Measurements from ENCODE around the gene PLPP4. TPM values are rescaled to one million over a fixed set of nuclear protein-coding genes. Genes with fewer than 3 reads are reported as not detected.

Gene PLPP4
- total and polyA plus RNA-seq, 10 of the 15 experiments (the other 5 are each of a cell fraction or from before 2014, with no cell fraction given): 0.08 to 3.1 (median 0.26) TPM; not detected in 3

GRCh38 chr10:120494313-120494710, 37.3 kb downstream of the PLPP4 start:
- in situ Hi-C loops (cut with MboI) (no loop called here), intact Hi-C loops (cut with micrococcal nuclease; ENCODE audit: unreplicated experiment) (no loop called here)
- WGBS (ENCODE audit: insufficient coverage, insufficient replicate concordance, low lambda C conversion rate, missing lambda C conversion rate): 21% methylated on average over 6 of the region's 6 CpGs
- SMC1A ChIA-PET (ENCODE audit: uncharacterized antibody, unreplicated experiment): interaction anchor here (1.3 kb wide), 1 partner anchor 12 kb away, joined by 4 read pairs; no protein-coding TSS in a partner anchor
- ATAC-seq (no peak), DNase-seq (ENCODE audit: low read depth, low spot score) (no peak), FAIRE-seq (no peak)
- Histone ChIP-seq H3K27ac (ENCODE audit: control insufficient read depth, insufficient read depth) (no peak overlapping the region), H3K27me3 (replicated peaks in 1 of 2; ENCODE audit: control insufficient read depth in 2 of 2, insufficient read depth in 2 of 2, low read length in 1 of 2) (no peaks in the 10 kb centered on the region), H3K79me2 (ENCODE audit: control insufficient read depth, insufficient read depth, low read length) (no peaks in the 10 kb centered on the region), H3K9ac (ENCODE audit: control insufficient read depth, insufficient read depth, low read length) (no peak overlapping the region), H3K9me3 (replicated peaks; ENCODE audit: control insufficient read depth, insufficient read depth, low read length) (no peaks in the 10 kb centered on the region), H3K4me3 (no peak overlapping the region), H4K20me1 (ENCODE audit: control insufficient read depth, insufficient read depth) (no peaks in the 10 kb centered on the region), H3K4me1 (ENCODE audit: control insufficient read depth, insufficient read depth, low read length) (peaks cover 10% of the 10 kb centered on the region), H3K36me3 (ENCODE audit: control insufficient read depth in 2 of 2, insufficient read depth in 2 of 2, low read length in 1 of 2) (no peaks in the 10 kb centered on the region), H3K4me2 (ENCODE audit: control insufficient read depth, insufficient read depth) (no peak overlapping the region; the same call in 1 of the 2 replicates), H2AFZ (ENCODE audit: control insufficient read depth, low read depth, low read length) (no peak overlapping the region)
- POLR2A ChIA-PET: no interaction called here
- CTCF ChIA-PET: interaction anchor here (2.6 kb wide), 1 partner anchor 10 kb away, joined by 7 read pairs; no protein-coding TSS in a partner anchor
- RAD21 ChIA-PET (ENCODE audit: unreplicated experiment): no interaction called here
- BruUV-seq (replicated peaks): no TSS peak
- TF ChIP-seq IKZF1 (conservative IDR thresholded peaks at IDR 0.05) (no peak), SKIL (IDR thresholded peaks at IDR 0.05; ENCODE audit: low read depth, poor library complexity, severe bottlenecking) (no peak), IRF5 (IDR thresholded peaks at IDR 0.05; ENCODE audit: borderline replicate concordance) (no peak), STAT1 (conservative IDR thresholded peaks at IDR 0.05) (no peak), PBX3 (IDR thresholded peaks at IDR 0.05; ENCODE audit: insufficient replicate concordance, low read depth, low read length) (no peak), MEF2B (IDR thresholded peaks at IDR 0.05; ENCODE audit: partially characterized antibody, poor library complexity, severe bottlenecking) (no peak), PRDM15 (CRISPR knock-in tag; IDR thresholded peaks at IDR 0.05) (no peak), ZZZ3 (IDR thresholded peaks at IDR 0.05; ENCODE audit: control insufficient read depth, insufficient read length, low read depth) (no peak), CREM (IDR thresholded peaks at IDR 0.05; ENCODE audit: low read depth) (no peak)

All from GM12878 (cell line).